ENCODE data around the gene PRKN. TPM values are rescaled to one million over a fixed set of nuclear protein-coding genes. Genes with fewer than 3 reads are reported as not detected.

Gene PRKN
- total RNA-seq, 1 experiment from 2014 or later, result 2.0 TPM

GRCh38 chr6:161596807-161597520, 1130.6 kb downstream of the PRKN start:
- no peaks in the 10 kb centered on the region; the same call in 1 of the 2 replicates for H3K27me3 Mint-ChIP-seq (ENCODE audit: low read depth)
- no peak overlapping the region for H3K4me2 ChIP-seq (ENCODE audit: insufficient read depth, insufficient read length, low read length)
- no peaks in the 10 kb centered on the region for H3K23me2 ChIP-seq (ENCODE audit: insufficient read length, low read depth, low read length, poor library complexity, severe bottlenecking)
- no peaks in the 10 kb centered on the region for H3K79me2 ChIP-seq (ENCODE audit: insufficient read depth, low read length)
- no peaks in the 10 kb centered on the region for H4K20me1 ChIP-seq (ENCODE audit: control insufficient read depth, insufficient read depth, insufficient read length)
- DNase-seq, result no peak
- no peak overlapping the region for H4K5ac ChIP-seq (ENCODE audit: insufficient read length, low read depth, low read length)
- no peak overlapping the region for H4K91ac ChIP-seq (ENCODE audit: insufficient read length, low read depth, low read length)
- H4K8ac ChIP-seq (replicated peaks; ENCODE audit: insufficient read length, low read depth, low read length), result no peak overlapping the region
- no peak overlapping the region for H2BK20ac ChIP-seq (ENCODE audit: low read depth, low read length, poor library complexity, severe bottlenecking)
- no peak overlapping the region for H2BK120ac ChIP-seq (ENCODE audit: low read depth, low read length, poor library complexity, severe bottlenecking)
- no peak overlapping the region for H3K4me3 Mint-ChIP-seq
- H3K4ac ChIP-seq (ENCODE audit: low read depth, low read length), result no peak overlapping the region
- H3K36me3 Mint-ChIP-seq (ENCODE audit: insufficient read depth in 1 of 3, low read depth in 3 of 3), result no peaks in the 10 kb centered on the region
- H3K14ac ChIP-seq (ENCODE audit: insufficient read depth, low read length), result no peak overlapping the region
- H2BK12ac ChIP-seq (ENCODE audit: insufficient read length, low read depth, low read length), result no peak overlapping the region
- no peak overlapping the region for H3K9ac ChIP-seq (ENCODE audit: extremely low read depth, insufficient read length, low read length)
- H3K9me3 Mint-ChIP-seq, result no peaks in the 10 kb centered on the region; a peak in 1 of 5 replicates
- no peak overlapping the region for H3K23ac ChIP-seq (ENCODE audit: insufficient read length, low read depth, low read length)
- no CpG with 5 or more reads among the region's 7 CpGs for WGBS (ENCODE audit: extremely low coverage, insufficient read length, low lambda C conversion rate)
- no peak overlapping the region; a peak in 1 of 7 replicates for H3K27ac Mint-ChIP-seq
- no peak overlapping the region for H3K18ac ChIP-seq (ENCODE audit: insufficient read length, low read depth, low read length)
- H2AFZ ChIP-seq (ENCODE audit: low read length), result no peak overlapping the region
- no peaks in the 10 kb centered on the region for H3K79me1 ChIP-seq (ENCODE audit: insufficient read depth, low read depth, low read length, poor library complexity, severe bottlenecking)
- H3K27me3 ChIP-seq (ENCODE audit: insufficient read depth, low read length), result no peaks in the 10 kb centered on the region
- no peak overlapping the region for H3K56ac ChIP-seq (ENCODE audit: insufficient read length, low read depth, low read length)
- no peaks in the 10 kb centered on the region; a peak in 1 of 4 replicates for H3K4me1 Mint-ChIP-seq
- TF ChIP-seq, protein P1, sequence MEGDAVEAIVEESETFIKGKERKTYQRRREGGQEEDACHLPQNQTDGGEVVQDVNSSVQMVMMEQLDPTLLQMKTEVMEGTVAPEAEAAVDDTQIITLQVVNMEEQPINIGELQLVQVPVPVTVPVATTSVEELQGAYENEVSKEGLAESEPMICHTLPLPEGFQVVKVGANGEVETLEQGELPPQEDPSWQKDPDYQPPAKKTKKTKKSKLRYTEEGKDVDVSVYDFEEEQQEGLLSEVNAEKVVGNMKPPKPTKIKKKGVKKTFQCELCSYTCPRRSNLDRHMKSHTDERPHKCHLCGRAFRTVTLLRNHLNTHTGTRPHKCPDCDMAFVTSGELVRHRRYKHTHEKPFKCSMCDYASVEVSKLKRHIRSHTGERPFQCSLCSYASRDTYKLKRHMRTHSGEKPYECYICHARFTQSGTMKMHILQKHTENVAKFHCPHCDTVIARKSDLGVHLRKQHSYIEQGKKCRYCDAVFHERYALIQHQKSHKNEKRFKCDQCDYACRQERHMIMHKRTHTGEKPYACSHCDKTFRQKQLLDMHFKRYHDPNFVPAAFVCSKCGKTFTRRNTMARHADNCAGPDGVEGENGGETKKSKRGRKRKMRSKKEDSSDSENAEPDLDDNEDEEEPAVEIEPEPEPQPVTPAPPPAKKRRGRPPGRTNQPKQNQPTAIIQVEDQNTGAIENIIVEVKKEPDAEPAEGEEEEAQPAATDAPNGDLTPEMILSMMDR (conservative IDR thresholded peaks at IDR 0.05), result no peak
- H3K9me3 ChIP-seq (ENCODE audit: control insufficient read depth, low read depth, low read length), result no peaks in the 10 kb centered on the region
- H2BK15ac ChIP-seq (ENCODE audit: low read depth, low read length), result no peak overlapping the region
- no peak overlapping the region for H3T11ph ChIP-seq (ENCODE audit: low read length)
- no peaks in the 10 kb centered on the region for H3K4me1 ChIP-seq (ENCODE audit: insufficient read depth, low read length)
- no peak overlapping the region for H2BK5ac ChIP-seq (ENCODE audit: insufficient read length, low read length)
- H3K27ac ChIP-seq (ENCODE audit: insufficient read length, low read depth, low read length), result no peak overlapping the region
- H2AK5ac ChIP-seq (ENCODE audit: insufficient read length, low read length), result no peak overlapping the region
